ENCODE measurements around the gene COL4A2.
A peak's percentile ranks its signal among the peaks of the same experiment; 100 is the strongest.

Gene COL4A2

GRCh38 chr13:110291286-110291685, 15.8 kb upstream of the COL4A2 start:
- no peak for DNase-seq

- DNase-seq, result no peak
Observed at GRCh38 chr13:110293037-110293436, 14.0 kb upstream of the COL4A2 start.

GRCh38 chr13:110293649-110294048, 13.4 kb upstream of the COL4A2 start:
- DNase-seq, result no peak

- DNase-seq, result no peak
Observed at GRCh38 chr13:110294146-110294545, 12.9 kb upstream of the COL4A2 start.

GRCh38 chr13:110294622-110295021, 12.5 kb upstream of the COL4A2 start:
- DNase-seq, result no peak

- DNase-seq, result no peak
Observed at GRCh38 chr13:110297011-110297410, 10.1 kb upstream of the COL4A2 start.

- no peak for DNase-seq
Observed at GRCh38 chr13:110297766-110298504, 9.1 kb upstream of the COL4A2 start.

- no peak for DNase-seq
Observed at GRCh38 chr13:110298505-110299282, 8.4 kb upstream of the COL4A2 start.

- no peak for DNase-seq
Observed at GRCh38 chr13:110299283-110299840, 7.7 kb upstream of the COL4A2 start.

- DNase-seq, result no peak
Observed at GRCh38 chr13:110300090-110300815, 6.8 kb upstream of the COL4A2 start.

GRCh38 chr13:110301083-110301482, 6.0 kb upstream of the COL4A2 start:
- no peak for DNase-seq

GRCh38 chr13:110301606-110302553, 5.2 kb upstream of the COL4A2 start:
- DNase-seq, result no peak

GRCh38 chr13:110302997-110303396, 4.1 kb upstream of the COL4A2 start:
- no peak for DNase-seq

GRCh38 chr13:110303644-110304043, 3.4 kb upstream of the COL4A2 start:
- DNase-seq, result no peak

- DNase-seq, result no peak
Observed at GRCh38 chr13:110304256-110304655, 2.8 kb upstream of the COL4A2 start.

- DNase-seq, result no peak
Observed at GRCh38 chr13:110305001-110305400, 2.1 kb upstream of the COL4A2 start.

- DNase-seq, result no peak
Observed at GRCh38 chr13:110305544-110305943, 1.5 kb upstream of the COL4A2 start.

GRCh38 chr13:110305949-110306339, 1.1 kb upstream of the COL4A2 start:
- DNase-seq, result peak; percentile 2

GRCh38 chr13:110306340-110306959, 634 bp upstream of the COL4A2 start:
- peak; percentile 11 for DNase-seq

GRCh38 chr13:110307767-110308655, 927 bp downstream of the COL4A2 start:
- peak; percentile 45 for DNase-seq
